SHP77 (cell line): ENCODE data around the gene TMEM259.

Experiments used
- DNase-seq, 2 experiments: peaks; one replicate each; lab custom pipeline; 2025; lab: John Stamatoyannopoulos, UW

The TMEM259 gene

GRCh38 chr19:1017115-1017905 lies 3.6 kb downstream of the TMEM259 start:
- DNase-seq, result no peak

- no peak for DNase-seq
Measured at GRCh38 chr19:1016647-1017114, 4.2 kb downstream of the TMEM259 start.

- no peak for DNase-seq
Measured at GRCh38 chr19:1015782-1016646, 4.9 kb downstream of the TMEM259 start.

- no peak for DNase-seq
Measured at GRCh38 chr19:1015061-1015781, 5.7 kb downstream of the TMEM259 start.

GRCh38 chr19:1014161-1015060 lies 6.5 kb downstream of the TMEM259 start:
- DNase-seq, result no peak

GRCh38 chr19:1013218-1013617 lies 7.7 kb downstream of the TMEM259 start:
- no peak for DNase-seq

- DNase-seq, result no peak
Measured at GRCh38 chr19:1012334-1012733, 8.6 kb downstream of the TMEM259 start.

GRCh38 chr19:1011831-1012333 lies 9.0 kb downstream of the TMEM259 start:
- no peak for DNase-seq

- DNase-seq, result no peak
Measured at GRCh38 chr19:1010586-1011510, 10.1 kb downstream of the TMEM259 start.

- DNase-seq, result no peak
Measured at GRCh38 chr19:1009981-1010538, 10.9 kb downstream of the TMEM259 start.

GRCh38 chr19:1009041-1009980 lies 11.6 kb downstream of the TMEM259 start:
- DNase-seq, result no peak

- no peak for DNase-seq
Measured at GRCh38 chr19:1008268-1009040, 12.5 kb downstream of the TMEM259 start.

GRCh38 chr19:1007399-1008251 lies 13.3 kb downstream of the TMEM259 start:
- no peak for DNase-seq

- DNase-seq, result no peak
Measured at GRCh38 chr19:1006711-1007398, 14.1 kb downstream of the TMEM259 start.

GRCh38 chr19:1004803-1005664 lies 15.9 kb downstream of the TMEM259 start:
- no peak for DNase-seq
